Colon (tissue), 2 donors: ENCODE data around the gene WDFY4.

Experiments used
- FAIRE-seq: peaks from 2 replicates; lab custom pipeline; 2012; peaks lifted over from hg19 to GRCh38; lab: Jason Lieb, UNC
- donor health status: control.
- donor health status: control.

WDFY4 gene

GRCh38 chr10:48655411-48656240 lies 29.0 kb upstream of the WDFY4 start:
- no peak for FAIRE-seq

GRCh38 chr10:48656241-48656913 lies 28.3 kb upstream of the WDFY4 start:
- no peak for FAIRE-seq

GRCh38 chr10:48656914-48657305 lies 27.8 kb upstream of the WDFY4 start:
- no peak for FAIRE-seq

GRCh38 chr10:48657416-48657815 lies 27.3 kb upstream of the WDFY4 start:
- no peak for FAIRE-seq

GRCh38 chr10:48658243-48658974 lies 26.3 kb upstream of the WDFY4 start:
- no peak for FAIRE-seq

GRCh38 chr10:48658975-48659269 lies 25.8 kb upstream of the WDFY4 start:
- FAIRE-seq = no peak

- no peak for FAIRE-seq
These were observed 24.9 kb upstream of the WDFY4 start for GRCh38 chr10:48659790-48660189.

- no peak for FAIRE-seq
These were observed 23.2 kb upstream of the WDFY4 start for GRCh38 chr10:48661441-48661840.

GRCh38 chr10:48667960-48668590 lies 16.6 kb upstream of the WDFY4 start:
- FAIRE-seq = no peak

GRCh38 chr10:48670978-48671913 lies 13.4 kb upstream of the WDFY4 start:
- FAIRE-seq = no peak

GRCh38 chr10:48671914-48672595 lies 12.6 kb upstream of the WDFY4 start:
- FAIRE-seq = no peak

GRCh38 chr10:48672596-48673265 lies 11.9 kb upstream of the WDFY4 start:
- no peak for FAIRE-seq

- no peak for FAIRE-seq
These were observed 7.0 kb upstream of the WDFY4 start for GRCh38 chr10:48677625-48678024.

GRCh38 chr10:48678041-48678440 lies 6.6 kb upstream of the WDFY4 start:
- no peak for FAIRE-seq

GRCh38 chr10:48681740-48682139 lies 2.9 kb upstream of the WDFY4 start:
- FAIRE-seq = no peak

- no peak for FAIRE-seq
These were observed 2.4 kb upstream of the WDFY4 start for GRCh38 chr10:48682265-48682664.

GRCh38 chr10:48683424-48683823 lies 1.2 kb upstream of the WDFY4 start:
- FAIRE-seq = no peak

GRCh38 chr10:48683868-48684267 lies 805 bp upstream of the WDFY4 start:
- no peak for FAIRE-seq

GRCh38 chr10:48684463-48684791 lies 246 bp upstream of the WDFY4 start:
- no peak for FAIRE-seq

GRCh38 chr10:48685731-48686130 lies 1.1 kb downstream of the WDFY4 start:
- no peak for FAIRE-seq
